Trophoblast cell (in vitro differentiated cells and primary cell): ENCODE results near the gene UNC50.
"Not testable (repeated sequence)": the region's sequence is repeated elsewhere in the genome, so short reads cannot be mapped to it uniquely, and the experiment has no call there.

Source experiments
- DNase-seq, 2 donors: peaks; one replicate each; pipeline ENCODE4 v3.0.0-alpha.2; 2016
- H2AFZ ChIP-seq: 2 replicates; pipeline ENCODE4 v1.6.1; 2013; ENCODE audit warnings: low read length, moderate library complexity, mild to moderate bottlenecking; ENCODE audit not compliant: insufficient read depth, poor library complexity
- H2AK5ac ChIP-seq: 2 replicates; pipeline ENCODE4 v1.6.1; 2013; ENCODE audit warnings: mild to moderate bottlenecking, low read length
- H2BK120ac ChIP-seq: 2 replicates; pipeline ENCODE4 v1.6.1; 2013; ENCODE audit warnings: low read length, mild to moderate bottlenecking, moderate library complexity; ENCODE audit not compliant: insufficient read depth, poor library complexity
- H2BK12ac ChIP-seq: 2 replicates; pipeline ENCODE4 v1.6.1; 2013; ENCODE audit warnings: mild to moderate bottlenecking, low read length, moderate library complexity
- H2BK5ac ChIP-seq: 2 replicates; pipeline ENCODE4 v1.6.1; 2013; ENCODE audit warnings: low read length, low read depth, moderate library complexity, mild to moderate bottlenecking; ENCODE audit not compliant: poor library complexity
- H3K14ac ChIP-seq: 2 replicates; pipeline ENCODE4 v1.6.1; 2013; ENCODE audit warnings: mild to moderate bottlenecking, low read length
- H3K18ac ChIP-seq: 2 replicates; pipeline ENCODE4 v1.6.1; 2013; ENCODE audit warnings: mild to moderate bottlenecking, low read length
- H3K23ac ChIP-seq: 2 replicates; pipeline ENCODE4 v1.6.1; 2013; ENCODE audit warnings: low read length
- H3K27ac ChIP-seq: 2 replicates; pipeline ENCODE4 v1.5.1; 2013; ENCODE audit warnings: low read depth, mild to moderate bottlenecking, inconsistent platforms, low read length, moderate library complexity
- H3K27me3 ChIP-seq: 2 replicates; pipeline ENCODE4 v1.6.1; 2013; ENCODE audit warnings: inconsistent platforms, mild to moderate bottlenecking, low read length, moderate library complexity; ENCODE audit not compliant: insufficient read depth
- H3K36me3 ChIP-seq, 2 experiments: 1 replicate in 1 of 2; 2 replicates in 1 of 2; pipeline ENCODE4 v1.6.1; 2013; ENCODE audit warnings: low read length in 2 of 2, mild to moderate bottlenecking in 2 of 2, moderate library complexity in 1 of 2; ENCODE audit not compliant: insufficient read depth in 2 of 2, control insufficient read depth in 1 of 2
- H3K4ac ChIP-seq: 2 replicates; pipeline ENCODE4 v1.6.1; 2013; ENCODE audit warnings: low read depth, mild to moderate bottlenecking, low read length, moderate library complexity
- H3K4me1 ChIP-seq, 2 experiments: 1 replicate in 1 of 2; 2 replicates in 1 of 2; pipeline ENCODE4 v1.6.1; 2013; ENCODE audit warnings: low read length in 2 of 2, mild to moderate bottlenecking in 2 of 2, moderate library complexity in 1 of 2; ENCODE audit not compliant: insufficient read depth in 2 of 2, control insufficient read depth in 1 of 2
- H3K4me2 ChIP-seq: 2 replicates; pipeline ENCODE4 v1.6.1; 2013; ENCODE audit warnings: inconsistent platforms, mild to moderate bottlenecking, low read length, moderate library complexity
- H3K4me3 ChIP-seq: 2 replicates; pipeline ENCODE4 v1.5.1; 2013; ENCODE audit warnings: mild to moderate bottlenecking, low read depth, low read length, inconsistent platforms
- H3K79me1 ChIP-seq: one replicate; pipeline ENCODE4 v1.6.1; 2013; ENCODE audit warnings: low read length
- H3K79me2 ChIP-seq: 2 replicates; pipeline ENCODE4 v1.6.1; 2013; ENCODE audit warnings: low read length, mild to moderate bottlenecking; ENCODE audit not compliant: control insufficient read depth, insufficient read depth, poor library complexity
- H3K9ac ChIP-seq: 2 replicates; pipeline ENCODE4 v1.6.1; 2013; ENCODE audit warnings: mild to moderate bottlenecking, low read length
- H3K9me3 ChIP-seq: 2 replicates; pipeline ENCODE4 v1.6.1; 2013; ENCODE audit warnings: low read depth, mild to moderate bottlenecking, control low read depth, inconsistent platforms, low read length; ENCODE audit not compliant: insufficient read depth
- H4K12ac ChIP-seq: 2 replicates; pipeline ENCODE4 v1.6.1; 2013; ENCODE audit warnings: low read depth, mild to moderate bottlenecking, low read length, moderate library complexity
- H4K8ac ChIP-seq: 2 replicates; pipeline ENCODE4 v1.6.1; 2013; ENCODE audit warnings: low read depth, mild to moderate bottlenecking, low read length, moderate library complexity
- H4K91ac ChIP-seq: one replicate; pipeline ENCODE4 v1.6.1; 2013; ENCODE audit warnings: low read depth, mild to moderate bottlenecking, low read length, moderate library complexity
- WGBS: extraction: QIAGEN DNeasy Blood & Tissue Kit; methylation state at CpG from one replicate; pipeline ENCODE4 v1.1.7; 2013; ENCODE audit warnings: missing lambda C conversion rate; ENCODE audit not compliant: insufficient read length, insufficient coverage; ENCODE audit errors: extremely low coverage; 5-methylcytosine and 5-hydroxymethylcytosine counted together

UNC50 gene

DNA sequence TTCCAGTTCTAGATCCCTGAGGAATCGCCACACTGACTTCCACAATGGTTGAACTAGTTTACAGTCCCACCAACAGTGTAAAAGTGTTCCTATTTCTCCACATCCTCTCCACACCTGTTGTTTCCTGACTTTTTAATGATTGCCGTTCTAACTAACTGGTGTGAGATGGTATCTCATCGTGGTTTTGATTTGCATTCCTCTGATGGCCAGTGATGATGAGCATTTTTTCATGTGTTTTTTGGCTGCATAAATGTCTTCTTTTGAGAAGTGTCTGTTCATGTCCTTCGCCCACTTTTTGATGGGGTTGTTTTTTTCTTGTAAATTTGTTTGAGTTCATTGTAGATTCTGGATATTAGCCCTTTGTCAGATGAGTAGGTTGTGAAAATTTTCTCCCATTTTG is 13.7 kb upstream of the UNC50 start:
- H3K36me3 ChIP-seq: peaks cover 5 to 14% of the 10 kb centered on the region in 2 experiments
- not testable (repeated sequence) for H3K14ac ChIP-seq, H3K27me3 ChIP-seq, H3K4me3 ChIP-seq, H4K8ac ChIP-seq, H3K9me3 ChIP-seq, DNase-seq, H2AK5ac ChIP-seq, H3K4me1 ChIP-seq, H3K23ac ChIP-seq, H3K4ac ChIP-seq, H2BK12ac ChIP-seq, H4K91ac ChIP-seq, H3K18ac ChIP-seq, H4K12ac ChIP-seq, H2BK5ac ChIP-seq, H3K79me2 ChIP-seq, H3K79me1 ChIP-seq, H3K4me2 ChIP-seq, H3K27ac ChIP-seq, H3K9ac ChIP-seq, H2AFZ ChIP-seq, H2BK120ac ChIP-seq
- no CpG with 5 or more reads among the region's 4 CpGs for WGBS

DNA sequence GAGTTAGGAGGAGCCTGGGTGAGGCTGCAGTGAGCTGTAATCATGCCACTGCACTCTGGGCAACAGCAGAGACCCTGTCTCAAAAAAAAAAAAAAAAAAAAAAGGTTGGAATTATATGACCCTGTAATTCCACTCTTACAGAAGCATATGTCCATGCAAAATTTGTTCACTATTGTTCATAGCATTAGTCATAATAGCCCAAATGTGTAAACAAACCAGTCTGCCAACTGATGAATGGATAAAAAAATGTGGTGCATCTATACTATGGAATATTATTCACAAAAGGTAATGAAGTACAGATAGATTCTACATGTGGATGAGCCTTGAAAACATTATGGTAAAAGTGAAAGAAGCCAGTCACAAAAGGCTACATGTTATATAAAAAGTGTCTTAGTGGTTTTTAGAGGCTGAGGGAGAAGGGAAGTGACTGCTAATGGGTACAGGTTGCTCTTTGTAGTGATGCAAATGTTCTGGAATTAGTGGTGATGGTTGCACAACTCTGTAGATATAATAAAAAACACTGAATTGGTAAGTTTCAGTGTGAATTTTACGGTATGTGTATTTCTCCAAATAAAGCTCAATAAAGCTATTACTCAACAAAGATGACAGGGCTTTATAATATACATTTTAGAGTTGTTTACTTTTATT is 9.5 kb upstream of the UNC50 start:
- Histone ChIP-seq H3K14ac (no peak overlapping the region), H4K8ac (no peak overlapping the region), H3K4me2 (no peak overlapping the region), H2BK5ac (no peak overlapping the region), H3K18ac (no peak overlapping the region), H3K4ac (no peak overlapping the region), H3K9ac (no peak overlapping the region), H2BK120ac (no peak overlapping the region), H3K36me3 (peaks cover 12 to 14% of the 10 kb centered on the region in 2 experiments), H4K91ac (no peak overlapping the region), H3K4me3 (no peak overlapping the region), H3K27ac (no peak overlapping the region), H3K79me1 (no peaks in the 10 kb centered on the region), H3K27me3 (no peaks in the 10 kb centered on the region), H2BK12ac (no peak overlapping the region), H2AK5ac (no peak overlapping the region), H3K4me1 (no peaks in the 10 kb centered on the region), H4K12ac (no peak overlapping the region), H3K79me2 (no peaks in the 10 kb centered on the region), H3K9me3 (no peaks in the 10 kb centered on the region), H3K23ac (no peak overlapping the region), H2AFZ (no peak overlapping the region)
- no CpG with 5 or more reads among the region's 1 CpG for WGBS
- peak in 1 of 2 donors; percentile 58 for DNase-seq

DNA sequence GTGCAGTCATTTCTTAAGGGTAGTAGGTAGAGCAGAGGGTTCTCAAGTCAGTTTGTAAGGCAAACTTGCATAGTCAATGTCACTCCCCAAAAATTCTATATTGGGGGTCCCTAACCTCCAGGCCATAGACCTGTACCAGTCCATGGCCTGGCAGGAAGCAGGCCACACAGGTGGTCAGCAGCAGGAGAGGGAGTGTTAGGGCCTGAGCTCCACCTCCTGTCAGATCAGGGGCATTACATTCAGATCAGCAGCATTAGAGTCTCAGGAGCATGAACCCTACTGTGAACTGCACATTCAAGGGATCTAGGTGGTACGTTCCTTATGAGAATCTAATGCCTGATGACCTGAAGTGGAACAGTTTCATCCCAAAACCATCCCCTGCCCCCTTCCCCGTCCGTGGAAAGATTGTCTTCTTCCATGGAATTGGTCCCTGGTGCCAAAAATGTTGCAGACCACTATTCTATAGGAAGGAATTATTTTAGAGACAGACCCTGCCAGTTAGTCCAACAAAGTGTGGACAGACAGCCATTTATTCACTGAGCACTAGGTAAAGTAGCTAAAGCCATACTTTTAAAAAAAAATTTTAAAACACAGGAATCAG is 6.8 kb upstream of the UNC50 start:
- no peak overlapping the region for H3K18ac ChIP-seq
- peaks cover 12 to 14% of the 10 kb centered on the region in 2 experiments for H3K36me3 ChIP-seq
- no peak overlapping the region for H2BK5ac ChIP-seq
- no peak overlapping the region for H3K4me3 ChIP-seq
- no peak overlapping the region for H4K12ac ChIP-seq
- H2BK120ac ChIP-seq: no peak overlapping the region
- H2BK12ac ChIP-seq: no peak overlapping the region
- H4K8ac ChIP-seq: no peak overlapping the region
- H3K4me1 ChIP-seq: no peaks in the 10 kb centered on the region
- no peak overlapping the region for H2AK5ac ChIP-seq
- no peaks in the 10 kb centered on the region for H3K9me3 ChIP-seq
- no peak overlapping the region for H4K91ac ChIP-seq
- no peak overlapping the region for H3K9ac ChIP-seq
- no peaks in the 10 kb centered on the region for H3K79me1 ChIP-seq
- H3K79me2 ChIP-seq: no peaks in the 10 kb centered on the region
- WGBS: no CpG with 5 or more reads among the region's 3 CpGs
- no peaks in the 10 kb centered on the region for H3K27me3 ChIP-seq
- DNase-seq: peak; percentile 3 to 57
- no peak overlapping the region for H3K4ac ChIP-seq
- H3K23ac ChIP-seq: no peak overlapping the region
- H2AFZ ChIP-seq: no peak overlapping the region
- H3K27ac ChIP-seq: no peak overlapping the region
- H3K14ac ChIP-seq: no peak overlapping the region
- H3K4me2 ChIP-seq: no peak overlapping the region

DNA sequence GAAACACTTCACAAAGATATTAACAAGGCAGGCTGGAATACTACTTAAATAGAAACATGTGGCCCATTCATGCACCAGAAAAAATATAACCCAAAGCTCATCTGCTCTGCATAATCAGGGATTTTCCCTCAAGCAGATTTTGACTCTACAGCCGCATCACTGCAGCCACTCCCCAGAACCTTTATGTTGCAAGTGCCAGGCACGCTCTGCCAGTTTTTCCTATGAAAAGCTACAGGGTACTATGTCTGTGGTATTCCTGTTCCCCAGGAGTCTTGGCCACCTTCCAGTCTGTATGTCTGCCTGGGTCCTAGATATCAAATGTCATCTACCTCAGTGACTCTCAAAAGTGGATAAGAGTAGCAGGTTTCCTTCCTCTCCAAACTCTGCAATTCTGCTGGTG is 3.8 kb upstream of the UNC50 start:
- H3K36me3 ChIP-seq: peaks cover 9 to 12% of the 10 kb centered on the region in 2 experiments
- H3K23ac ChIP-seq: no peak overlapping the region
- H3K14ac ChIP-seq: no peak overlapping the region
- H2AK5ac ChIP-seq: no peak overlapping the region
- H3K9me3 ChIP-seq: no peaks in the 10 kb centered on the region
- H3K9ac ChIP-seq: no peak overlapping the region
- no peak overlapping the region for H3K4me2 ChIP-seq
- no peak overlapping the region for H2BK120ac ChIP-seq
- H2BK12ac ChIP-seq: no peak overlapping the region
- no peak for DNase-seq
- no peaks in the 10 kb centered on the region for H3K27me3 ChIP-seq
- H3K18ac ChIP-seq: no peak overlapping the region
- peaks cover 5 to 6% of the 10 kb centered on the region in 2 experiments for H3K4me1 ChIP-seq
- H2BK5ac ChIP-seq: no peak overlapping the region
- no peak overlapping the region for H4K12ac ChIP-seq
- H4K8ac ChIP-seq: no peak overlapping the region
- no peak overlapping the region for H4K91ac ChIP-seq
- H2AFZ ChIP-seq: no peak overlapping the region
- peaks cover 13% of the 10 kb centered on the region for H3K79me1 ChIP-seq
- H3K4ac ChIP-seq: no peak overlapping the region
- no peak overlapping the region for H3K4me3 ChIP-seq
- peaks cover 15% of the 10 kb centered on the region for H3K79me2 ChIP-seq
- H3K27ac ChIP-seq: no peak overlapping the region
- no CpG with 5 or more reads among the region's 2 CpGs for WGBS
